CD14-positive monocyte (primary cell): ENCODE data around the gene E2F1. TPM values are rescaled to one million over a fixed set of nuclear protein-coding genes. Genes with fewer than 3 reads are reported as not detected.

ENCODE experiments used
- DNase-seq, 3 donors: peaks; one replicate each; pipeline ENCODE4 v3.0.0-alpha.2; 2011 to 2022
- H2AFZ ChIP-seq: 2 replicates; pipeline ENCODE4 v1.6.0; 2012; ENCODE audit warnings: mild to moderate bottlenecking, low read depth, low read length, inconsistent platforms; ENCODE audit not compliant: insufficient read depth, poor library complexity, severe bottlenecking
- H3K27ac ChIP-seq, 2 donors: 1 replicate in 1 of 2; 2 replicates in 1 of 2; pipeline ENCODE4 v1.5.1; 2012 to 2013; ENCODE audit warnings: low read length in 2 of 2, control low read depth in 1 of 2, inconsistent platforms in 1 of 2, low read depth in 1 of 2, mild to moderate bottlenecking in 1 of 2
- H3K27me3 ChIP-seq, 2 donors: one replicate each; pipeline versions ENCODE4 v1.6.0 to v1.6.1; 2011 to 2013; ENCODE audit warnings: low read length in 2 of 2; ENCODE audit not compliant: control insufficient read depth in 2 of 2, insufficient read depth in 2 of 2
- H3K36me3 ChIP-seq, 2 donors: replicated peaks in 1 of 2; 1 replicate in 1 of 2; 2 replicates in 1 of 2; pipeline versions ENCODE4 v1.5.1 to v1.6.1; 2012 to 2013; ENCODE audit warnings: low read length in 2 of 2, control low read depth in 1 of 2, inconsistent platforms in 1 of 2, mild to moderate bottlenecking in 1 of 2; ENCODE audit not compliant: insufficient read depth in 2 of 2, control insufficient read depth in 1 of 2
- H3K4me1 ChIP-seq, 2 donors: 1 replicate in 1 of 2; 2 replicates in 1 of 2; pipeline versions ENCODE4 v1.5.1 to v1.6.1; 2012 to 2013; ENCODE audit warnings: low read length in 2 of 2, control low read depth in 1 of 2, inconsistent platforms in 1 of 2, mild to moderate bottlenecking in 1 of 2, moderate library complexity in 1 of 2; ENCODE audit not compliant: insufficient read depth in 2 of 2, control insufficient read depth in 1 of 2
- H3K4me2 ChIP-seq: replicated peaks from 2 replicates; pipeline ENCODE3; 2012; ENCODE audit warnings: low read length, moderate library complexity, mild to moderate bottlenecking; ENCODE audit not compliant: poor library complexity, severe bottlenecking; ENCODE audit errors: extremely low read depth
- H3K4me3 ChIP-seq, 3 experiments: fragments of 200-600 bp in 1 of 3; sonication (generic) in 1 of 3; replicated peaks in 1 of 3; 1 replicate in 2 of 3; 2 replicates in 1 of 3; pipeline ENCODE4 v1.5.1; 2011 to 2013; ENCODE audit warnings: low read length in 3 of 3, mild to moderate bottlenecking in 3 of 3, control low read depth in 2 of 3, low read depth in 2 of 3, inconsistent platforms in 1 of 3, moderate library complexity in 1 of 3
- H3K79me2 ChIP-seq: 2 replicates; pipeline ENCODE4 v1.6.0; 2012; ENCODE audit warnings: mild to moderate bottlenecking, control low read depth, inconsistent platforms, low read length, moderate library complexity; ENCODE audit not compliant: insufficient read depth
- H3K9ac ChIP-seq: 2 replicates; pipeline ENCODE4 v1.6.0; 2017; ENCODE audit warnings: low read length, mild to moderate bottlenecking; ENCODE audit not compliant: insufficient read depth, poor library complexity, severe bottlenecking
- H3K9me3 ChIP-seq, 2 donors: replicated peaks in 1 of 2; 1 replicate in 1 of 2; 2 replicates in 1 of 2; pipeline versions ENCODE4 v1.5.1 to v1.6.1; 2012 to 2013; ENCODE audit warnings: low read length in 2 of 2, control low read depth in 1 of 2; ENCODE audit not compliant: control insufficient read depth in 1 of 2, insufficient read depth in 1 of 2
- H4K20me1 ChIP-seq: 2 replicates; pipeline ENCODE4 v1.6.0; 2012; ENCODE audit warnings: mild to moderate bottlenecking, low read length, control low read depth, moderate library complexity; ENCODE audit not compliant: insufficient read depth
- H3K27ac Mint-ChIP-seq, 7 donors: one replicate each; pipeline ENCODE4 v1.8.0; 2020; ENCODE audit warnings: mild to moderate bottlenecking in 7 of 7, mixed read lengths in 7 of 7, moderate library complexity in 6 of 7, inconsistent platforms in 2 of 7
- H3K27me3 Mint-ChIP-seq, 3 donors: one replicate each; pipeline ENCODE4 v1.8.0; 2021 to 2022; ENCODE audit warnings: low read depth in 3 of 3, mild to moderate bottlenecking in 3 of 3, mixed read lengths in 3 of 3, moderate library complexity in 3 of 3, inconsistent platforms in 1 of 3
- H3K36me3 Mint-ChIP-seq, 2 donors: one replicate each; pipeline ENCODE4 v1.8.0; 2020; ENCODE audit warnings: mixed read lengths in 2 of 2, inconsistent platforms in 1 of 2, mild to moderate bottlenecking in 1 of 2
- H3K4me1 Mint-ChIP-seq: one replicate; pipeline ENCODE4 v1.8.0; 2020; ENCODE audit warnings: mild to moderate bottlenecking, mixed read lengths
- H3K4me3 Mint-ChIP-seq, 2 donors: one replicate each; pipeline ENCODE4 v1.8.0; 2020; ENCODE audit warnings: mild to moderate bottlenecking in 2 of 2, mixed read lengths in 2 of 2, moderate library complexity in 1 of 2
- H3K9me3 Mint-ChIP-seq, 7 donors: one replicate each; pipeline ENCODE4 v1.8.0; 2020 to 2022; ENCODE audit warnings: mixed read lengths in 7 of 7, mild to moderate bottlenecking in 6 of 7, moderate library complexity in 6 of 7, inconsistent platforms in 2 of 7
- CTCF ChIP-seq: fragments of 200-600 bp; IDR thresholded peaks from one replicate; pipeline ENCODE4 v1.8.0; 2022; ENCODE audit warnings: antibody characterized with exemption, mild to moderate bottlenecking
- WGBS: methylation state at CpG from one replicate; pipeline ENCODE4 v1.1.5; 2013; ENCODE audit warnings: missing lambda C conversion rate; ENCODE audit not compliant: insufficient coverage; 5-methylcytosine and 5-hydroxymethylcytosine counted together
- intact Hi-C, 2 donors: fragments of 100-400 bp; cut with micrococcal nuclease; formaldehyde crosslinking; loops; one replicate each; pipeline versions ENCODE4 v1.15.0 to v1.15.1; 2023
- polyA plus RNA-seq, 3 donors: library from polyadenylated mRNA; depleted of rRNA in 1 of 3; unstranded in 2 of 3; stranded (reverse) in 1 of 3; fragments of 300-500 nt in 2 of 3; fragments of >200 nt in 1 of 3; fragmentation: Illumina TruSeq in 2 of 3; gene quantifications; 1 replicate in 2 of 3; 2 replicates in 1 of 3; pipeline ENCODE4 v1.2.3, GENCODE V29; 2012 to 2021

The E2F1 gene
- polyA plus RNA-seq, 3 donors, result 0.17 to 1.1 TPM; not detected in 1

- Histone ChIP-seq H3K79me2 (peaks cover 22% of the 10 kb centered on the region), H3K4me3 (peak overlapping the region; percentile 50 to 86 (median 86)), H4K20me1 (no peaks in the 10 kb centered on the region), H3K9me3 (peaks cover 13 to 14% of the 10 kb centered on the region in 2 donors), H3K4me2 (peak overlapping the region; percentile 93), H3K27me3 (no peaks in the 10 kb centered on the region), H3K9ac (peak overlapping the region; percentile 67), H2AFZ (peak overlapping the region; percentile 90), H3K4me1 (peaks cover 35 to 42% of the 10 kb centered on the region in 2 donors), H3K27ac (peak overlapping the region; percentile 83 to 84), H3K36me3 (peaks cover 0 to 4% of the 10 kb centered on the region in 2 donors)
- Mint-ChIP-seq H3K9me3 (peaks cover 10 to 17% (median 14%) of the 10 kb centered on the region in 7 donors), H3K27ac (peak overlapping the region; percentile 85 to 97 (median 95)), H3K27me3 (peaks cover 0 to 2% (median 2%) of the 10 kb centered on the region in 3 donors), H3K36me3 (peaks cover 8 to 12% of the 10 kb centered on the region in 2 donors), H3K4me1 (peaks cover 34% of the 10 kb centered on the region), H3K4me3 (peak overlapping the region; percentile 85 to 96)
- WGBS, result 1% methylated on average over 68 of the region's 68 CpGs
- intact Hi-C loops, result loop anchor here (5.0 to 10.0 kb wide), 4 partner anchors 48 to 260 kb away; partner anchors contain the start of genes ACTL10 (in 1 of the 2), CHMP4B (in 1 of the 2), E2F1 (in 1 of the 2) and RALY (in 1 of the 2)
- TF ChIP-seq CTCF, result no peak
- DNase-seq, result peak in 2 of 3 donors; percentile 3 to 14
Observed at GRCh38 chr20:33732166-33732970, 46.2 kb upstream of the E2F1 start.

GRCh38 chr20:33731693-33732165 lies 45.5 kb upstream of the E2F1 start, which contains the start of gene ZNF341:
Gene ZNF341, plus strand, starts transcription at chr20:33731996. Its CDS starts 26 bp downstream, at chr20:33732022.
- peaks cover 8 to 9% of the 10 kb centered on the region in 2 donors for H3K9me3 ChIP-seq
- H2AFZ ChIP-seq, result peak within 1 kb of the TSS; percentile 95
- H3K4me3 ChIP-seq, result peak within 1 kb of the TSS; percentile 50 to 86 (median 86)
- Mint-ChIP-seq H3K27ac (peak within 1 kb of the TSS; percentile 88 to 97 (median 95)), H3K27me3 (peaks cover 0 to 2% (median 2%) of the 10 kb centered on the region in 3 donors), H3K36me3 (peaks cover 5 to 8% of the 10 kb centered on the region in 2 donors), H3K4me1 (peaks cover 34% of the 10 kb centered on the region), H3K9me3 (peaks cover 5 to 12% (median 8%) of the 10 kb centered on the region in 7 donors), H3K4me3 (peak within 1 kb of the TSS; percentile 85 to 96)
- peak within 1 kb of the TSS; percentile 71 for H3K9ac ChIP-seq
- DNase-seq, result peak; percentile 85 to 89 (median 87)
- intact Hi-C loops, result loop anchor here (5.0 to 10.0 kb wide), 4 partner anchors 47 to 261 kb away; partner anchors contain the start of genes ACTL10 (in 1 of the 2), CHMP4B (in 1 of the 2), E2F1 (in 1 of the 2) and RALY (in 1 of the 2)
- H4K20me1 ChIP-seq, result no peaks in the 10 kb centered on the region
- H3K36me3 ChIP-seq, result peaks cover 0 to 3% of the 10 kb centered on the region in 2 donors
- H3K27me3 ChIP-seq, result no peaks in the 10 kb centered on the region
- 2% methylated on average over 57 of the region's 57 CpGs for WGBS
- TF ChIP-seq CTCF, result peak; percentile 92
- H3K79me2 ChIP-seq, result peaks cover 18% of the 10 kb centered on the region
- peak within 1 kb of the TSS; percentile 83 to 84 for H3K27ac ChIP-seq
- peaks cover 35 to 42% of the 10 kb centered on the region in 2 donors for H3K4me1 ChIP-seq
- H3K4me2 ChIP-seq, result peak within 1 kb of the TSS; percentile 93
